Measurements from ENCODE around the gene FOSL2.
A peak's percentile ranks its signal among the peaks of the same experiment; 100 is the strongest.

The FOSL2 gene

DNA sequence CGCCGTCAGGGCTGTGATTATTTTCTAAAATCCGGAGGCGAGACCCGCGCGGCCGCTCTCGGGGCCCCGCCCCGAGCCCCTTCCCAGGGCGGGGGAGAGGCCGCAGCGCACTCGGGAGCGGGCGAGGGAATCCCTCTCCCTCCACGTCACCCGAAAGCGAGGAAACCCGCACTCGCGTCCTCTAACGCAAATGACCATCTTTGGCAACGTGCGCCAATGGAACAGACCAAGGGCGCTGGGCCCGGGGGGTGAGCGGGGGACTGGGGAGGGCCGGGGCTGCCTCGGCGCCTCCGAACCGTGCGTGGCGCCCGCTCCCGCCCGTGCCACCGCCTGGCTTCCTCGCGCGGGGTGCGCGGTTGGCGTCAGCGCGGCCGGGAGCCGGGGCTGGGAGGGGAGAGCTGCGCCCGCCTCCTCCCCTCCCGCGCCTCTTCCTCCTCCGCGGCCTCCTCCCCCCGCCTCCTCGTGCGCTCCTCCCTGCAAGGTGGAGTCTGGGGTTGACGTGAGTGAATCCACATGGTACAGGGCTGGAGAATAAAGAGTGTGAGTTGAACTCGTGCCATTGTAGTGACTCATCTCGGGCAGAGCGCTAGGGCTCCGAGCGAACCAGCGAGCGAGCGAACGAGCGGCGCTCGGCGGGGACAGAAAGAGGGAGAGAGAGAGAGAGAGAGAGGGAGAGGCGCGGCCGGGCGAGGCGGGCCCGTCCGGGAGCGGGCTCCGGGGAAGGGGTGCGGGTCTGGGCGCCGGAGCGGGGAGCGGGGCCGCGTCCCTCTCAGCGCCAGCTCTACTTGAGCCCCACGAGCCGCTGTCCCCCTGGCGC lies at the start of gene FOSL2:
TSS of gene FOSL2 (plus strand) at position 562 of the 817 bp plus-strand sequence. CDS start 863 bp downstream, outside the sequence.
- DNase-seq (ENCODE audit: low read depth) = peak; percentile 100

DNA sequence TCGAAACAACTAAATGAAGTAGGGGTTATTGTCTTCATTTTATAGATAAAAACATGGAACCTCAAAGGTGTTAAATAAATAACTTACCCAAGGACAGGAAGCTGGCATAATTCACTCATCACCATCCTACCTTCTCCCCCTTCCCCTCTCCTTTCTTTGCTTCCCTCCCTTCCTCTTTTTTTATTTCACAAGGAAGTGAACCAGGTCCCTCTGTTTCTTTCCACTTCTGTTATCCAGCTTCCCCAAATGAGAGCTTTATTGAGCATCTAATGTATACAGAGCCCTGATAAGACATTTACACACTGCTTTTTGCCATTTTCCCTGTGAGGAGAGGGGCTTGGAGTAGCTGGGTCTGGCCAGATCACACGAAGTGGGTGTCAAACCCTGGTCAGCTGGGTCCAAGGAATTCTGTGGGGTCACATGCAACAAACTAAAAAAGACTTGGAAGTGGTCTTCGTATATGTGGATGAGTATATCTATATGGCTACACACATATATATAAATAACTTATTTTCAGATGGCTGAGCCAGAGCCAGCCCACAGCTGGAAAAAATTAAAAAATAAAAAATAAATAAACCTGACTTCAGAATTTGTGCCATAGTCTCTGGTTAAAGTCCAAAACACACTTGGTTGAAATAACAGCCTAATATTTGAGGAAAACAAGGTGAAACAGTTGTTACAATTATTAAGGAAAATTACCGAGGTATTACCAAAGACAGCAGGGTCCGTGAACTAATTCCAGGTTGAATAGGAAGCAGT lies 49.3 kb upstream of the FOSL2 start:
- no peak for DNase-seq (ENCODE audit: low read depth)

DNA sequence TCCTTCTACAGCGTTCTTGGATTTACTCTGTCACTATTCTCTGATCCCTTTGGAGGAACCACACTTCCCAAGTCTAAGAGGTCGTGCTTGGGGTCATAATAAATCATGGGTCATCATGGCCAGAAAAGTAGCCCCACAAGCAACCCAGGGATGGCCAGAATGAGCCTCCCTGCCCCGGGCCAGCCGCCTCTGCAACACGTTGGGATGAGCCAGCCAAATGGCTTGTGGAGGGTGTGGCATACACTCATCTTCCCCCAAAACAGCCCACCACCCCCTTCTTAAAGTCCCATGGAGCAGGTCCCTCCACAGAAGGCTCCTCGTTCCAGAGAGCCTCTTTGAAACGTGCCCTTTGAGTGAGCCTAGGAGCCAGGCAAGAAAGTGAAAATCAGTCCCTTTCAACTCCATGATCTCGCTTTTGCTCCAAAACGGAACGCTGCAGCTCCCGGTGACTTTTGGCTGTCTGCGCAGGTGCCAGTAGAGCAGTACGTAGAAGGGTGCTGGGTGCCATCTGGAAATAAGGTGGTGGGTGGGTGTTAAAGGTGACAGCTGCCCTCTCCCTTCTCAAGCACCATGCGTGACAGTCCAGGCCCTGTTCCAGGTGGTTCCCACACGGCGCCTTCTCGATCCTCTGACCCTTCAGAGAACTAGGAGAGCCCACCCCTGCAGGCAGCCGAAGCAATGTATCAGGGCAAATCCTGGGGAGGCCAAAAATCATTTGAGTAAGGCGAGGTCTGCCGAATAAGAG lies 48.5 kb upstream of the FOSL2 start:
- DNase-seq (ENCODE audit: low read depth) = no peak

DNA sequence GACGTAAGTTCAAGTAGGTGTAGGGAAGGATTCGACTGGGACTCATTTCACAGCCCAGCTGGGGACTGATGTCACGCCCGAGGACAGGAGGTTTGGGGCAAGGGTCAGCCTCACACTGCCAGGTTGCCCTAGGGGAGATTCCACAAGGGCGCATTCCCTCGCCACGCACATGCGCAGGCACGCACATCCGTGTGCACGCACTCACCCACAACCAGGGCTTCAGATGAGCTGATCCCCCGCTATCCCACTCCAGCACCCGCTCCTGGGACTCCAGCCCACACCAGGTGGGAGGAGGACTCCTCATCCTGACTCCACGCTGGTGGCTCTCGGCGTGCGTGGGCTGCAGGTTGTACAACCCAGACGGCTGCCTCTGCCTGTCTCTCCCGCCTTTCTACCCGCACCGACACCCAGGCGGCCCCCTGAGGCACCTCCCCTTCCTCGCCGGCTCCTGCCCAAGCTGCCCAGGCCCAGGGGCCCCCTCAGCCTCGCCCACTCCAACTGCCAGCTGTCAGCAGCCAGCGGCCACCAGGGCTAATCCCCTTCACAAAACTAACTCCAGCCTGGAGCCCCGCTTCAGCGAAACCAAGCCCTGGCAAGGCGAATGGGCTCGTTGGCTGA lies 47.8 kb upstream of the FOSL2 start:
- DNase-seq (ENCODE audit: low read depth) = no peak

DNA sequence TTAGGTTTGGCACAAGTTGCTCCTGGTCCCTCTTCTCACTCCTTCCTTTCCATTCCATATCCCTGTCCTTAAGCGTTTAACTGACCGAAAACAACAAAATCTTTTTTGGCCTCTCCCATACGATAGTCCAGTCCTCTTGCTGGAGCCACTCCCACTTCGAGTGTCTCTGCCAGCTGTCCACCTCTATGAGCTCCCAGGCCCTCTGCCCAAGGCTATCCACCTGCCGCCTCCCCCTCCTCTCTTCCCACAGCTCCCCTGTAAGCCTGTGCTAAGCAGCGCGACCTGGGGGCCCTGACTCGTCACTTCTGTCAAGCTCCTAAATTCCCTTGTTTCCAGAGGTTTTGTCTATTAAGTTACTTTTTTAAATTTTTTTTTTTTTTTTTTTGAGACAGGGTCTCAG lies 47.0 kb upstream of the FOSL2 start:
- DNase-seq (ENCODE audit: low read depth) = no peak

DNA sequence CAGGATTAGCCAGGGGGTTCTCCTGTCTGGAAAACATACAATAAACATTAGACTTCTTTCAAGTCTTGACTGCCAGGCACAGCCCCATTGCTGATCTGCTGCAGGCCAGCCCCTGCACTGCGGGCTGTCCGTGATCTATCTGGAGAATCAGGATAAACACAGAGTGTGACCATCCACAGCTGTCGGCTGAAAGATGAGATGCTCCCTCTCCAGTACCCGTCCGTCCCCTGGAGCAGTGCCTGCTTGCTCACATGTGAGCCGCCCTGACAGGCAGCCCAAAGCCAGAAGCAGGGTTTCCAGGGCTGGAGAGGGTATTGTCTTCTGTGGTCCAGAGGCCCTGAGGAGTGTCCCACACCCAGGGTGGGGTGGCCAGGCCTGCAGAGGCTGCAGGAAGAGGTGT lies 46.1 kb upstream of the FOSL2 start:
- no peak for DNase-seq (ENCODE audit: low read depth)

DNA sequence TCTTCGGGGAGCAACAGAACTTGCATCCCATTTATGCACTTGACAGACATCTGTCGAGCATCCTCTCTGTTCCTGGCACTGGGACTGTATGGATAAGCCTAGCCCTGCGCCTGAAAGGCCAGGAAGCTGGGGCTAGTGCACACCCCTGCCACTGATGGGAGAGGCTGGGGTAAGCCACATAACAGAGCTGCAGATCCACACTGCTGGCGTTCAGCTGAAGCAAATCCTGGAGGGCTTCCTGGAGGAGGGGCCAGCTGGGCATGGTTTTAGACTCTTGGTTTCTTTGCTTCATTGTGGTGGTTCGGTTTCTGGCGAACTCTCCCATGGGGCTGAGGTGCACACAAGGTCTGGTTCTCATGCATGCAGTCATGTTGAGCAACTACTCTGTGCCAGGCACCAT lies 45.5 kb upstream of the FOSL2 start:
- DNase-seq (ENCODE audit: low read depth) = no peak

DNA sequence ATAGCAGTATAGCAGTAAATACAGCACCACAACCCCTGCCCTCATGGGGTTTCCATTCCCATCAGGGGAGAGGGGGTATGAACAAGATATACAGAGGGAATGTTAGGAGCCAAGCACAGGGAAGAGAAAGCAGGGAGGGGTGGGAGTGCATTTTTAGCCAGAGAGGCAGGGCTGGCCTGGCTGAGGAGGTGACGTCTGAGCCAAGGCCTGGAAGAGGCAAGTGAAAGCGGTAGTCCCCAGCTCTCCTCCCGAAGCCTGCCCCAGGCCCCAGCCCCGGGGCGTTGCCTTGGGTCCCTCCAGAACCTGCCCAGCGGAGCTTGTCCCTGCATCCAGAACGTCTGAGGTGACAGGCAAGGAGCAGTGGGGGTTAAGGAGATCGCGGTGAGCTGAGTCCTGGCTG lies 45.1 kb upstream of the FOSL2 start:
- no peak for DNase-seq (ENCODE audit: low read depth)

DNA sequence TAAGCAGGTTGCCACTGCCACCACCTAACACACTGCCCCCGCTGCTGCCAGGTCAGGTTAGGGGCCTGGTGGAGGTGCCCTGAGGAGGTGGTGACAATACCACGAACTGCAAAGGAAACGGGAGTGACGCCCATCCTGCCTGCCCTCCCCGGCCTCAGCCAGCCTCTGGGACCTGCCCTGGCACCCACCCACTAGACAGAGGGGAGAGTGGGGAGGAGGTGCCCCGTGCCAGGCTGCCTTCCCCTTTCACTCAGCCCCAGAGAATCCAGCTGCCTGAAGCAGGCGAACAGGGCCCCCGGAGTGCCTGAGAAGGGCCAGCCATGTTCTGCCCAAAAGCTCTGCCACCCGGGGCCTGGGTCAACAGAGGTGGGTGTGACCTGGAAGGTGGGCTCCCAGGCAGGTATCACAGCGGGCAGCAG lies 44.5 kb upstream of the FOSL2 start:
- DNase-seq (ENCODE audit: low read depth) = no peak

DNA sequence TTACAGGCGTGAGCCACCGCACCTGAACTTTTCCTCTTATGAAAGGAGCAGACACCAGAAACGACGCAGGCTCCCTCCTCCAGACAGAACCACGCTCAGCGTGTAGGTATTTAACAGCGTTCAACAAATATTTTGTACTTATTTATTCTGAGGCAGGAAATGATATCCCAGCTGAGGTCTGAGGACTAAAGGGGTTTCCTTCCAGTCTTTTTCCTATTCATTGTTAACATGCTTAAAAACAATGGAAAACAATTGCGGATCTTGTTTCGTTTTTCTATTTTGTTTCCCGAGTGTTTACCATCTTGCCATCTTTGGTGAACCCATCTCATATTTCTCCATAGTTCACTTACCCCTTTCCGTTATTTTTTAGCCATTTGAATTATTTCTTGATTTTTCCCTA lies 43.7 kb upstream of the FOSL2 start:
- no peak for DNase-seq (ENCODE audit: low read depth)

DNA sequence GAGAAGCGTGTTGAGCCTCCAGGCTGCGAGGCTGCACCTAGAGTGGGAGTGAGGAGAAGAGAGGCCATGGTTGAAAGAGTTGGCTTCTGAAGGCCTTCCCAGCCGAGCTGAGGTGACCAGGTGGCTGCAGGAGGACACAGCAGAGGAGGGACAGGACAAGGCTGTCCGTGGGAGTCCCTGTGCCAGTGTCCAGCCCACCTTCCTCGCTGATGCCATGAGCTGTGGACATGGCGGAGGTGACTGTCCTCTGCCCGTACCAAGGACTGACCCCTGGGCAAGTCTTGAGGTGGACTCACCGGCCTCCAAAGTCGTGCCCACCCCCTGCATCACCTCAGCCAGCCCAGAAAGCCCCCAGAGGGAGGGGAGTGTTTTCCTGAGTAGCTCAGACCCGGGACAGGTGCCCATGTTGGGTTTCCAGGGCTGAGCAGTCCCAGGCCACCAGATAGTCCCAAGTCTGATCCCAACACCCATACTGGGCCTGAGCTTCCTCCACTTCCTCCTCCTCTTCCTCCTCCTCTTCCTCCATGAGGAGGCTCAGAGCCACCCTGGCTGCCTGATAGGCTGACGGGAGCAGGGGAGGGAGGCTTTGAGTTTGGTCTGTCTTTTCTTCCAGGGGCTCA lies 43.0 kb upstream of the FOSL2 start:
- no peak for DNase-seq (ENCODE audit: low read depth)

DNA sequence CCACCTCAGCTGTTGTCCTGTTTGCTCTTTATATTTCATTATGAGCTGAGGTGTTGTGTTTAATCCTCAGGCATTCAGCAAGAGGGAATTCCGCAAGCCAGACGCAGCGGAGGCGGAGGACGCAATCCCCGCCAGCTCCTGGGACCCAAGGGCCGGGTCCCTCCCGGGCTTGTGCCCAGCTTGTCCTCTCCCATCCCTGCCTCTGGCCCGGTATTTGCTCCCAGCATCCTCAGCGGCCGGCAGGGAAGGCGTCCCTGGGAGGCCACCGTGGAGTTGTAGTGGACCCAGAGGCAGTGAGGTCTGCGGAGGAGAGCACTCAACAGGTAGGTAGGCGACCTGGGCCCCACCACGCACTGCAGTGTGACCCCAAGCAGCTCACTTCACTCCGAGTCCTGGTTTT lies 42.5 kb upstream of the FOSL2 start:
- DNase-seq (ENCODE audit: low read depth) = no peak

DNA sequence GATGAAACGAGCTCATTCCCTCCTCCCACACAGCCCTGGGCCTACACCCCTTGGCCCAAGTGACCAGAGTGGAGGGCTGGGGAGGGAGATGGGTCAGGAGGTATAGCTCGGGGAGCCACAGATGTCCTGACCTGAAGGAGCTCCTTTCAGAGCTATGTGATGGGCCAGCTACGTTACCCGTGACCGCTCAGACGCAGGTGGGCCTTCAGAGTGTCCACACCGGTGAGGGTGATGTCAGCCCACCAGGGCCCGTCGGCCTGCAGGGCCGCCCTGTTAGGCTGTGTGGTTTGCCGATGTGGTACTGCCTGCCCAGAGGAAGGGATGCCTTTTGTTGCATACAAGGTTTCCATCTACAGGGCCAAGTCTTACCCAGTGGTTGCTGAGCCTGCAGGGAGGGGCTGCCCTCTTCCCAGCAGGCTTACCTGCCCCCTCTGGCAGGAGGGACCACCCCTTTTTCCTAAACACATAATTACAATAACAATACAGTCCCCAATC lies 41.8 kb upstream of the FOSL2 start:
- DNase-seq (ENCODE audit: low read depth) = no peak

DNA sequence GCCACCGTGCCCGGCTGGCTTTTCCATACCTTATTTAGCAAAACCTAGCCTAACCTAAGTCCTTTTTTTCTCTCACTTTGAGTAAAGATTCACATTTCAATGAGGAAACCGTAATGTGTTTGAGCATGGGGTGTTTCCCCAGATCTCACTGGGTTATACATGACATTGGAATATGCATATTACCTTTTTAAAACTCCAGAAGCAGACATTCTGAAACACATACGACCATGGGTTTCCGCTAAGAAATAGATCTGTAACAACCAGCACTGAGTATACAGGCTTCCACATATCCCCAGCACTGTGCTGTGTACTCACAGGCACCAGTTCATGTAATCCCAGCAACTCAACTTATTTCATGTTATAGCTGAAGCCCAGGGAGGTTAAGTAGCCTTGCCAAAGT lies 41.0 kb upstream of the FOSL2 start:
- DNase-seq (ENCODE audit: low read depth) = no peak

DNA sequence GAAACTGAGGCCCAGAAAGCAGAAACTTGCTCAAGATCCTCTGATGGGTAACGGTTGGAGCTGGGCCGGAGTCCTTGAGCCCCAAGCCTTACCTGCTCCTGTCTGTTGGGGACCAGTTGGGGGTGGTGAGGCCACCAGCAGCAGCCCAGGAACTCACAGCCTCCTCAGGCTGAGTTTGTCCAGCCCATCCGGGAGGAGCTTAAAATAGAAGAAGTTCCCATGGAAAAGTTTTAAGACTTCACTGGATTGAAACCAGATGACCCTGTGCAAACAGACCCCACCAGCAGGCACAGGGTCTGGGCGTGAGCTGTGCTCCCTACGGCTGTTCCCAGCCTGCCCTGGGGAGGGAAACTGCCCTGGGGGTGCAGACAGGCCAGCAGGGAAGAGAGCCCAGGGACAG lies 40.6 kb upstream of the FOSL2 start:
- no peak for DNase-seq (ENCODE audit: low read depth)

DNA sequence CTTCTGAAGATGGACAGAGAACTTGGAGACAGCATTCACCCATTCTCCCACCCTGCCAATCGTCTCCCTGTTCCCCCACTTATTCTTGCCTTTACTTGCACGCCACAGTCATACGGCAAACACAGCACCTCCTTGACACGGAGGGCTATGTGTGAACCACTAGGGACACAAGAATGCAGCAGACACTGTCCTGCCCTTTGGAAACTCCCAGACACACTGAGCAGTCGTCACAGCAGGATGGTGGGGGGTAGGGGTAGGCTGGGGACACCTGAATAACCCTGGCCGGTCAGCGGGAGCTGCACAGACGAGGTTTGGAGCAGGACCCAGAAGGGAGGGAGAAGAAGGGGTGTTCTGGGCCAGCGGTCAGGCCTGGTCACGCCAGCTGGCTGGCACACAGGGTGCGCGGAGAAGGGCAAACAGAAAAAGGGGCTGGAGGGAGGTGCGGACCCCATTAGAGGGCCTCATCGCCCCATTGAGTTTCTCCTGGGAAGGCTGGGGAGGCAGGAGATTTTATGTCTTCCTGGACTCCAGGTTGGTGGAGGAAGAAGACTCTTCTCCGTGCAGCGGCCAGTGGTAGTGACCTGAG lies 40.0 kb upstream of the FOSL2 start:
- no peak for DNase-seq (ENCODE audit: low read depth)

DNA sequence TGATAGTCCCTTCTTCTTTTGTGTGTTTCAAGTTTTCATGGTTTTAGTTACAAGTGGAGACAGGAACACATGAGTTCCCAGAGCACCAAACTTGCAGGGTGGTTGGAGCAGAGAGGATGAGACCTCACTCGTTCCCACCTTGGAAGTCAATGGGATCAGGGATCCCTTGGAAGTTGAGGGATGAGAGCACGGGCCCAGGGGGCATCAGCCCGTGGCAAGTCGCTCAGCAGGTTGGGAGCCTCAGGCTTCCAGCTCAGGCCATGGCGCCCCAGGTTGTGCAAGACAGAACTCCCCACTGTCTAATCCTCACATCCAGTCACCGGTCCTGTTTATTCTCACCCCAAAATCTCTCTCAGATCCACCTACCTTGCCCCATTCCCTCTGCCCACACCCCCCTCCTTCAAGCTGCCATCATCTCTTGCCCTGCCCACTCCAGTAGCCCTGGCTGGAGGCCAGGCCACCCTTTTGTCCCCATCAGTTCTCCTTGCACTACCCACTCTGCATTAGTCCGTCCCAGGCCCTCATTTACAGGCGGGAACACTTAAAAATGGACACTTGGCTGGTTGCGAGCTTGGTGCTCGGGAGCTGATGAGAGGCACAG lies 37.6 kb upstream of the FOSL2 start:
- DNase-seq (ENCODE audit: low read depth) = no peak

DNA sequence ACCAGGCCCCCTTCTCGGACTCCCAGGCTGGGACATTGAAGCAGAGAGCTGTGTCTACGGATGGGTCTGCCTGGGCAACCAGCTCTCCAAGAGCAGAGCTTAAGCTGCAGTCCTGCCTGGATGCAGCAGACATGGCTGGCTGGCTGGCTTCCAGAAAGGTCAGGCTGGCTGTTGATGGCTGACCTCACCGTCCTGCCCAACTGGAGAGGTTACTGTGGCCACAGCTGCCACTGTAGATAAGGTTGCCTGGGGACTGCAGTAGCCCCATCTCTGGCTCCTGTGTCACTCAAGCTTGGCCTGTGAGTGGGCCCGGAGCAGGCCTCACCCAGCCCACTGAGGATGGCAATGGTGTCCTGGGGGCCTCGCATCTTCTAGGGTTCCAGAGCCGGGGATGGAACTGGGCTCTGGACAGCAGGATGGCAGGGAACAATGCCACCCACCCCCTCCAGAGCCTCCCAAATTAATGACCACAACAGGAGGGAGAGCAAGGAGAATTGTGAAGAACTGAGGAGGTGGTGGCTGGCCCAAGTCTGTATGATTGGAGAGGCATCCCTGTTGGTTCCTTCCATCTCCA lies 37.0 kb upstream of the FOSL2 start:
- no peak for DNase-seq (ENCODE audit: low read depth)

DNA sequence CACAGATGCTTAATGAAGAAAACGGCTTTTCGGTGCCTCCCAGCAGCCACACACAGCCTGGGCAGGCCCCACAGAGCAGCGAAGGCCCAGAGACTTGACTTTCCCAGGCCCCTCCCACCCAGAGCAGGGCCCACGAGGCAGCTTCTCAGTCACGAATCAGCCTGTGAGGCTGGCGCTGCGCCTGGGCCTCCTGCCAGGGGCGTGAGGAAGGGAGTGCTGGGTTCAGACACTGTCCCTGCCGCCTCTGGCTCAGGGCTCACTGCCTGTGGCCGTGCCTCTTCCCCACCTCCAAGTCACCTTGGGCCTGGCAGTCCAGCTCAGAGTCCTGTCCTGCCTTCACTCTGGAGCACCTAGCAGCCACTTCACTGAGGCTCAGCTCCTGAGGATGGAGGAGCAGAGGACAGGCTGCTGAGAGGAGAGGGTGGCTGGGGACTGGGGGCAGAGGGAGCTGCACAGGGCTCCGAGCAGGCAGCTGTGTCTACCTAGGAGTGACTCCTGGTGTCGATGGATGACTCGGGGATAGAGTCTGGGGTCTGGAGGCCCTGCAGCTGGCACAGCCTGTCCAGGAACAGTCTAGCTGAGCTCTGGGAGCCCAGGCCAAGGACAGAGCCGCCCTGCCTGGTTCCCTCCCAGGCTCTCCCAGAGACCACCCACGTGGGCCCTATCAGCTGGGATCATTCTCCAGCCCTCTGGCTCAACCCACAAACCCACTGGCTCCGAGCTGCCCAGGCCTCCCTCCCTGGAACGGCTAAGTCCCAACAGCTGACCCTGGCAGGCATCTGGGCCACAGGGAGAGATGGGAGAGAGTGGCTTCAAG lies 36.4 kb upstream of the FOSL2 start:
- peak; percentile 89 for DNase-seq (ENCODE audit: low read depth)

DNA sequence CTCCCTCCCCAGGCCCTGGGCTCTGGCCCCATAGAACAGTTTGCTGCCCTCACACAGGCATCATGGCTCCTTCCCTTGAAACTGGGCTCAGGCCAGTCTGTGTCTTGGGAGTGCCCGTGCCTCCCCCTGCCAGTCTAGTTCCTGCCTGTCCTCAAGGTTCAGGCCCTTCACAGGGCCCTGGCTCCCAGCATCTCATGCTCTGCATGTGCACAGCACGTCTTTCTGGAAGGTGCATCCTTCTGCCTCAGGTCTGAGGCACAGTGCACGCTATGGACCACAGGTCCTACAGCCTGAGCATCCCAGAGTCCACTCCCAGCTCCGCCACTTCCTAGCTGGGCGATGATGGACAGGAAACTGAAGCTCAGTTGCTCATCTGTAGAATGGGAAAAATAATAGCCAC lies 35.6 kb upstream of the FOSL2 start:
- no peak for DNase-seq (ENCODE audit: low read depth)

Measured in GM04504 (cell line).